ENCODE results near the gene NID2. TPM values are rescaled to one million over a fixed set of nuclear protein-coding genes. Genes with fewer than 3 reads are reported as not detected.

Gene NID2
- total RNA-seq, 1 experiment from 2014 or later: 6.6 TPM

- Histone ChIP-seq H3K23me2 (ENCODE audit: insufficient read length, low read depth, low read length, poor library complexity, severe bottlenecking) (no peaks in the 10 kb centered on the region), H4K20me1 (ENCODE audit: control insufficient read depth, insufficient read depth, insufficient read length) (no peaks in the 10 kb centered on the region), H4K91ac (ENCODE audit: insufficient read length, low read depth, low read length) (no peak overlapping the region), H3K9ac (ENCODE audit: extremely low read depth, insufficient read length, low read length) (no peak overlapping the region), H2BK15ac (ENCODE audit: low read depth, low read length) (no peak overlapping the region), H2AK5ac (ENCODE audit: insufficient read length, low read length) (no peak overlapping the region), H3K9me3 (ENCODE audit: control insufficient read depth, low read depth, low read length) (no peaks in the 10 kb centered on the region), H2BK20ac (ENCODE audit: low read depth, low read length, poor library complexity, severe bottlenecking) (no peak overlapping the region), H3K4me2 (ENCODE audit: insufficient read depth, insufficient read length, low read length) (no peak overlapping the region), H3K4me1 (ENCODE audit: insufficient read depth, low read length) (peaks cover 2% of the 10 kb centered on the region; the same call in 1 of the 2 replicates), H3K79me2 (ENCODE audit: insufficient read depth, low read length) (no peaks in the 10 kb centered on the region), H3K56ac (ENCODE audit: insufficient read length, low read depth, low read length) (no peak overlapping the region), H3K79me1 (ENCODE audit: insufficient read depth, low read depth, low read length, poor library complexity, severe bottlenecking) (no peaks in the 10 kb centered on the region), H3K18ac (ENCODE audit: insufficient read length, low read depth, low read length) (no peak overlapping the region), H4K8ac (replicated peaks; ENCODE audit: insufficient read length, low read depth, low read length) (no peak overlapping the region), H2AFZ (ENCODE audit: low read length) (no peak overlapping the region), H3K27me3 (ENCODE audit: insufficient read depth, low read length) (no peaks in the 10 kb centered on the region), H3K27ac (ENCODE audit: insufficient read length, low read depth, low read length) (no peak overlapping the region), H3K23ac (ENCODE audit: insufficient read length, low read depth, low read length) (no peak overlapping the region), H4K5ac (ENCODE audit: insufficient read length, low read depth, low read length) (no peak overlapping the region), H3K14ac (ENCODE audit: insufficient read depth, low read length) (no peak overlapping the region), H2BK120ac (ENCODE audit: low read depth, low read length, poor library complexity, severe bottlenecking) (no peak overlapping the region), H2BK12ac (ENCODE audit: insufficient read length, low read depth, low read length) (no peak overlapping the region), H2BK5ac (ENCODE audit: insufficient read length, low read length) (no peak overlapping the region), H3T11ph (ENCODE audit: low read length) (no peak overlapping the region), H3K4ac (ENCODE audit: low read depth, low read length) (no peak overlapping the region)
- Mint-ChIP-seq H3K4me3 (no peak overlapping the region), H3K4me1 (peaks cover 32 to 40% of the 10 kb centered on the region in 2 experiments), H3K36me3 (ENCODE audit: insufficient read depth in 1 of 3, low read depth in 3 of 3) (peaks cover 13 to 30% (median 20%) of the 10 kb centered on the region in 3 experiments; a peak in 6 of 7 replicates), H3K27me3 (ENCODE audit: low read depth) (no peaks in the 10 kb centered on the region; the same call in 1 of the 2 replicates), H3K27ac (peak overlapping the region; percentile 44 to 86 (median 73); a peak in 2 of 7 replicates), H3K9me3 (no peaks in the 10 kb centered on the region)
- no CpG with 5 or more reads among the region's 11 CpGs for WGBS (ENCODE audit: extremely low coverage, insufficient read length, low lambda C conversion rate)
- TF ChIP-seq CTCF (conservative IDR thresholded peaks at IDR 0.05): peak; percentile 66
- DNase-seq: peak; percentile 69
Observed at GRCh38 chr14:52013984-52014600, 54.8 kb downstream of the NID2 start.

Measured in H9 (cell line).